ENCODE data around the gene ZNF318.
"Not testable (repeated sequence)": the region's sequence is repeated elsewhere in the genome, so short reads cannot be mapped to it uniquely, and the experiment has no call there.

The ZNF318 gene

DNA sequence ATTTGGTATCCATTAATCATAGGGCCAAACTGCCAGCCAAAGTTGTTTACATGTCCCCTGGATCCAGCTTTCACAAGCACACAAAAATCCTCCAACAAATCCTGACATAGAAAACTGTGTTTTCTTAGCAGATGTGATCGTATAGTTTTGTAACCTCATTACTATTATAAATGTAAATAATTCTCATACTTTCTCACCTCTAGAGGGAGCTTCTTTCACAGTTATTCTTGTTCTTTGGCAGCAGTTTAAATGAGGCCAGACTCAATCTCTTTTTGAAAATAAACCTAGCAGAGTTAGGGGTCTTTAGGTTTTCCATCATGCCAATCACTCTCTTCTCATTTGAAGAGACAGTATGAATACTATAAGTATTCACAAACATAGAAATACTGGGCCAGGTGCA is 17.0 kb upstream of the ZNF318 start:
- DNase-seq, result no peak

DNA sequence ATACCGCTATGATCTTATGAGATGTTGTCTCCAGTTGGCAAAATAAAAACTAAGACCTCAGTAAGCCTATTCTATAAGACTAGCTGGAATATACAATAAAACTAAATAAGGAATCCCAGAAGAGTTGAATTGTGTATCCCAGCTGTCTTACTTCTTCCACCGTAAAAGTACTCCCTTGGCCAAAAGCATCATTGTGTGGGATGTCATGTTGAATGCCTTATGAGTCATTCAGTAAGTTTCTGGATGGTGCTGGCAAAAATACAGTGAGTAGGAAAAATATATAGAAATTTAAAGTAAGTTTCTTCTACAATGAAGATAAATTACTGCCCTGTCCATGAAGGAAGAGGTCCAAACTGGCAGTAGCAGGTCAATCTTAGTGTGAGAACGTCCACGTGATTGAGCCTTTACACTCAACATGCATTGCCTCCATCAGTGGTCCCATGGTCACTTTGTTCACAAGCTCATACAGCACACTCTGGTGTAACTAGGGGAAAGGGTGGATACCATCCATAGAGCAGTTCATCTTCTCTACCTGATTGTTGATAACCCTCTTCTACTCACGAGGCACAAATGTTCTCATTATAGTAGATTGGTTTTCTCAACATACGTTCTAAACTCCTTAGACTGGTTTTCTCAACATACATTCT is 13.7 kb upstream of the ZNF318 start:
- DNase-seq, result no peak

DNA sequence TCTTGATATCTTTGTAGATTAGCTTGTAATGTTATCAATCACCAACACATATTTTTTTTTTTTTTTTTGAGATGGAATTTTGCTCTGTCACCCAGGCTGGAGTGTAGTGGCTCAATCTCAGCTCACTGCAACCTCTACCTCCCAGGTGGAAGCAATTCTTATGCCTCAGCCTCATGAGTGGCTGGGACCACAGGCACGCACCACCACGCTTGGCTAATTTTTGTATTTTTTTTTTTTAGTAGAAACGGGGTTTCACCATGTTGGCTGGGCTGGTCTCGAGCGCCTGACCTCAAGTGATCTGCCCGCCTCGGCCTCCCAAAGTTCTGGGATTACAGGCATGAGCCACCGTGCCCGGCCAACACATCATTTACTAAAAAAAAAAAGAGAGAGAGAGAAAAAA is 11.4 kb upstream of the ZNF318 start:
- DNase-seq, result not testable (repeated sequence)

DNA sequence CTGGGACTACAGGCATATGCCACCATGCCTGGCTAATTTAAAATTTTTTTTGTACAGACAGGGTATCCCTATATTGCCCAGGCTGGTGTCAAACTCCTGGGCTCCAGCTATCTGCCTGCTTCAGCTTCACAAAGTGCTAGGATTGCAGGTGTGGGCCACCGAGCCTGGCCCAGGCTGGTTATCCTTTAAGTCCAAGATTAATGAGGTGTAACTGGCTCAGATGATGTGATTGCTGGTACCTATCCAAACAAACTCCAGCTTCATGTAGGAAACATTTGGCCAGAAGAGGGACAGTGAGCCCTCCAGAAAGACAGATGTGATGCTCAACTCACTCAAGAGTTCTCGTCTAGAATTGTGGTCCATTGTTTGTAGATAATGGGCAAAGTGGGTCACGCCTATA is 9.2 kb upstream of the ZNF318 start:
- DNase-seq, result no peak

DNA sequence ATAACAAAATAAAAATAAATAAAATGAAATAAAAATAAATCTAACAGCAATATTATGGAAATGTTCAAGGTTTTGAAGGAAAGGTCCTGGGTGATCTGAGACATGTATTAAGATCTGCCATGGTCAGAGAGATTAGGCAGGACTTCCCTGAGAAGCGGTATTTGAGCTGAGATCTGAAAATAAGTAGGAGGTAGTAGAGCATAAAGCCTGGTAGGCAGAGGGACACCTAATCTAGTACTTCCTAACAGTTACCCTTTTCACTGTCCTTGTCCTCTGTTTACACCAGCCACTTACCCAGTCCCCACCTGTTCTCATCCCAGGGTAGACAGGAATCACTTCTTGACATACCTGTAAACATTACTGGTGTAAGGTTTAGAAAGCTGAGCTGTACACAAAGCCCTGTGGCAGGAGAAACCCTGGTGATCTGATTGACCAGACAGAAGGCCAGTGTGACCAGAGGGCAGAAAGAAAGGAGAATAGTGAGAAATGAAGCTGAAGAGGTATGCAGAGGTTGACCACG is 8.3 kb upstream of the ZNF318 start:
- no peak for DNase-seq

DNA sequence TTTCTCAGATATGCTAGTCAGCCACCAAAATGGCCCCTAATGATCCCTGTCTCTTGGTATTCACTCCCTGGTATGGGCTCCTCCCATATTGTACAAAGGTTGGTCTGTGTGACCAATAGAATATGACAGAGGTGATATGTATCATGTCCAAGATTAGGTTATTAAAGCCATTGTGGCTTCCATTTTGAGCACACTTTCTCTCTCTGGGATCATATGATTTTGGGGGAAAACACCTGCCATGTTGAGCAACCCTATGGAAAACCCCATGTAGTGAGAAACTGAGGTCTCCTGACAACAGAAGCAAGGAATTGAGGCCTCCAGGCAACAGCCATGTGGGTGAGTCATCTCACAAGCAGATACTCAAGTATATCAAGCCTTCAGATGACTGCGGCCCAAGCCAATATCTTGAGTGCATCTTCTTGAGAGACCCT is 7.1 kb upstream of the ZNF318 start:
- no peak for DNase-seq

DNA sequence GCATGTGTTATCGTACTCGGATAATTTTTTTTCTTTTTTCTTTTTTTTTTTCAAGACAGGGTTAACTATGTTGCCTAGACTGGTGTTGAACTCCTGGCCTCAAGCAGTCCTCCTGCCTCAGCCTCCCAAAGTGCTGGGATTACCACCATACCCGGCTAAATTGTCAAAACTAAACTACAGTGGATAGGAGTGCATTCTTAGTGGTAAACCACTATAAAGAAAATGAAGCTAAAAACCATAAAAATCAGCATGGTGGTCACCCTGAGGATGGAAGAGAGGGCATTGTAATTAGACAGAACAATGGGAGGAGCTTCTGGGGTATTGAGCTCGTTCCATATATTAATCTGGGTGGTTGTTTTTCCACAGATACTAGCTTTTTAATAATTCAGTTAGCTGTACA is 6.2 kb upstream of the ZNF318 start:
- no peak for DNase-seq

DNA sequence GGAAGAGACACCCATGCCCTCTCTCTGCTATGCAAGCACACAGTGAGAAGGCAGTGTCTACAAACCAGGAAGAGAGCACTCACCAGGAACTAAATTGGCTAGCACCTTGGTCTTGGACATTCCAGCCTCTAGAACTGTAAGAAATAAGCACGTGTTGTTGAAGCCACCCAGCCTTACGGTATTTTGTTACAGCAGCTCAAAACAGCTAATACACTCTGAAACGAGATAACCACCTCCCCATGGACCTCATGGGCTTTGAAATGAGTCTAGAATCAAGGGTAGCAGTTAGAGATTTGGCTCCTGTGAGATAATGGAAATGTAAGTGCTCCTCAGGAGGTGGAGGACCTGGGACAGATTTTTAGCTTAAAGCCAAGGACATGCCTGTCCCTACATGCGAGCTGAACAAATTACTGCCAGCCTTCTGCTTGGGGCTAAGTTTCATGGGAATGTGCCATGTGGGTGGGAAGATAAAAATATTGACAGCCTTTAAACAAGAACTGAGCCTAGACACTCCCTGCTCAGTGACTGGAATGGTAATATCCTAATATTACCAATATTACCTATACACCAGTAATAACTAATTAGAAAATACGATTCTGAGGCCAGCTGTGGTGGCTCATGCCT is 3.9 kb upstream of the ZNF318 start:
- no peak for DNase-seq

DNA sequence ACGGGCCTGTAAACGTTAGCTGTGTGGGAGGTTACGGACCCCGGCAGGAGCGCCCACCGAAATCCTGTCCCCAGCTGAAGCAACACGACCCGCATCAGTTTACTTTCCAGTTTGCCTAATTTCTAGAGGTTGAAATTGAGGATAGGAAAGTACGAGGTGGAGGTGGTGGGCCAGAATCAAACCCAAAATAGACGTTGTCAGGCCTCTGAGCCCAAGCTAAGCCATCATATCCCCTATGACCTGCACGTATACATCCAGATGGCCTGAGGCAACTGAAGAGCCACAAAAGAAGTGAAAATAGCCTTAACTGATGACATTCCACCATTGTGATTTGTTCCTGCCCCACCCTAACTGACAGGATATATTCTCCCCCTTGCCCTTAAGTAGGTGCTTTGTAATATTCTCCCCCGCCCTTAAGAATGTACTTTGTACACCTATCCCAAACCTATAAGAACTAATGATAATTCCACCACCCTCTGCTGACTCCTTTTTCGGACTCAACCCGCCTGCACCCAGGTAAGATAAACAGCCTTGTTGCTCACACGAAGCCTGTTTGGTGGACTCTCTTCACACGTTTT is 645 bp upstream of the ZNF318 start:
- DNase-seq, result not testable (repeated sequence)

DNA sequence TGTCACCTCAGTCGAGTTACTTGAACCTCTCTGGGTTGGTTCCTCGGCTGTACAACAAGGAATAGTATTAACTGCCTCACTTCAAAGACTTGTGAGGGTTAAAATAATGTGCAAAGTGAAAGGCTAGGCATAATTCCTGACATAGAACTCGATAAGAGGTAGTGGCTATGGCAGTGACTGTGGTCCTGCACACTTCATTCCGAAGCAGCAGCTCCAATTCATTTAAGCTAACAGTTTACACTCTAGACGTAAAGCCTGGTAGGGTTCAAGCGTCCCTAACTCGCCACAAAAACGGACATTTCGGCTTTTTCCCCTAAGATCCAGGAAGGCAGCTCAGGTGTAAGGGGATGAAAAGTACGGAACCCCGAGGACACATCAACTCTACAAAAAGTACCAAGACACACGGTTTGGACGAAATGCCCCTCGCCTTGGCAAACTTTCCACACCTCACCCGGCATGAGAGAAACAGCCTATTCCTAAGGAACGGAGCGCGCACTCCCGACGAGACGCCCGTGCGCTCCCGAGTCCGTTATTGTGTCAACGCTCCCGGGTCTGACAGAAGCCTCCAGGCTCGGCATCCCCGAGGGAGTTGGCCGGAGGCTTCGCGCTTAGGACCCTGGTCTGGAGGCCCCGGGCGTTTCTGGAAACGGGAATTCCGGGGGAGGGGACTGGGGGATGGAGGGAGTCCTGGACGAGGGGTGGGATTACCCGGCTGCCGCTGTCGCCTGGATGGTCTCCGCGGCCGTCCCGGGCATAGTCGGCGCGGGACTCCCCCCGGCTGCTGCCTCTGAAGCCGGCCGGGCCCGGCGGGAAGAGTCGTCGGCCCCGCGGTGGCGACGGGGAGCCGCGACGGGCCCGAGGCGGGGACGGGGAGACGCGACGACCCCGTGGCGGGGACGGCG is 937 bp downstream of the ZNF318 start:
- DNase-seq, result peak; percentile 46

DNA sequence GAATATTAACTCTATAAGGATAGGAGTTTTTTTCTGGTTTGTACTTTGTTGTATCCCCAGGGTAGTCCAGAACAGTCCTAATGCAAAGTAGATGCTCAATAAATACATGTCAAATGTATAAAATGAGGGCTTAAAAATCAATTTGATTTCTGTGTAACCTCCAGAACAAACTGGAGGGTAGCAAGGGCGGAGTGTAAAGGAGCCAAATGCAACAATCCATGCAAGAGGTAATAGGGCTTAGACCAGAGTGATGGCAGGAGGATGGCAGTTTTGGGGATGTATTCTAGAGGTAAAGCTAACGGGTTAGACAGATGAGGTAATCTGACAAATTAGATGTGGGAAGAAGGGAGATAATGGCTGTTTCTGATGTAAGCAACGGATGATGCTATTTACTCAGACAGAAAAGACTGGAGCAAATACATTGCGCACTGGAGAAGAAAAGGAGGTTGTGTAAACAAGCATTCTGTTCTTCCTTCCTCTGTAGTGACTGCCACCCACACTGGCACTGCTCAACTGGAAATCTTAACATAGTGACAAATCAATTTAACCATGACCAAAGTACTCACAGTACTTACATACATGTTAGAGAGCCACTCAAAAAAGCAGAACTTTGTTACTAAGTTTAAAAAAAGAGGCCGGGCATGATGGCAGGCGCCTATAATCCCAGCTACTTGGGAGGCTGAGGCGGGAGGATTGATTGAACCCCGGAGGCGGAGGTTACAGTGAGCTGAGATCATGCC is 2.0 kb downstream of the ZNF318 start:
- DNase-seq, result no peak

DNA sequence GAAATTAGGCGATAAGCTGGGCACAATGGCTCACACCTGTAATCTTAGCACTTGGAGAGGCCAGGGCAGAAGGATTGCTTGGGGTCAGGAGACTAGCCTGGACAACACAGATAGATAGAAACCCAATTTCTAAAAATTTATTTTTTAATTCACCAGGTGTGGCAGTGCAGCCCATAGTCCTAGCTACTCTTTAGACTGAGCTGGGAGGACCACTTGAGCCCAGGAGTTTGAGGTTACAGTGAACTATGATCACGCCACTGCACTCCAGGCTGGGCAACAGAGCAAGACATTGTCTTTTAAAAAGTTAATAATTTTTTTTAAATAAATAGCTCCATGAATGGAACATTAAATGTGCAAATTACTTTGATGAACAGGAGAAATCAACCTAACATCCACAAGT is 8.2 kb downstream of the ZNF318 start:
- no peak for DNase-seq

DNA sequence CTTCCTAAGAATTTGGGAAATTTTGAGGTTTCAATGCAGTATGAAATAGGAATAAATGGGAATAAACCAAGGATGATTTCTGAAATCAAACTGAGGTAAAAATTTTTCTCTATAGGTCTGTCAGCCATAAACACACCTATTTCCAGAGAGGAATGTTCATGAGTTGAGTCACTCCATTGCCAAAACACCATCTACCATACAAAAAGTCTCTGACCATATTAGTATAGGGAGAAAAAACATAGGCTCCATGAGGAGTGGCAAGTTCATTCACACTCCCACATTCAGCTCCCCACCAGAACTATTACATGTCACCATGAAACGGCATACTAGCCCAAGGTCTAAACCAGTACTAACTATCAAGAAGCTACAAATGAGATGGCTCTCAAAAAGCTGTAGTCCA is 9.6 kb downstream of the ZNF318 start:
- DNase-seq, result no peak

DNA sequence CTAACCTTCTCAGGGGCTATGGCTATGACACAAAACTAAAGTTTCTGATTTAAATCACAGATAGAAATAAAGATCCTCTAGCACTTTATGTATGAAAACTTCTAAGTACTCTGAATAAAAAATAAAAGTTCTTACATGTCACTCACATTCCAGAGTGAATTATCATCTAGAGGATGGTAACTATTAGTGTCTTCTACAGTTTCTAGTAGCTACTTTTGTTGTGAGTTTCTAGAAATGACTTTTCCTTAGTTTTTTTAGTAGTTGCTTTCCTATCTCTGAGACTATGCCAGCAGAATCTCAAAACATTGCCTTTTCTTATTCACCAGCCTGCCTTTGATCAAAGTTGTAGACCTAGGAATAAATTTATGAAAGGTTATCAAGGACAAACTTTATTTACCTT is 10.1 kb downstream of the ZNF318 start:
- no peak for DNase-seq

DNA sequence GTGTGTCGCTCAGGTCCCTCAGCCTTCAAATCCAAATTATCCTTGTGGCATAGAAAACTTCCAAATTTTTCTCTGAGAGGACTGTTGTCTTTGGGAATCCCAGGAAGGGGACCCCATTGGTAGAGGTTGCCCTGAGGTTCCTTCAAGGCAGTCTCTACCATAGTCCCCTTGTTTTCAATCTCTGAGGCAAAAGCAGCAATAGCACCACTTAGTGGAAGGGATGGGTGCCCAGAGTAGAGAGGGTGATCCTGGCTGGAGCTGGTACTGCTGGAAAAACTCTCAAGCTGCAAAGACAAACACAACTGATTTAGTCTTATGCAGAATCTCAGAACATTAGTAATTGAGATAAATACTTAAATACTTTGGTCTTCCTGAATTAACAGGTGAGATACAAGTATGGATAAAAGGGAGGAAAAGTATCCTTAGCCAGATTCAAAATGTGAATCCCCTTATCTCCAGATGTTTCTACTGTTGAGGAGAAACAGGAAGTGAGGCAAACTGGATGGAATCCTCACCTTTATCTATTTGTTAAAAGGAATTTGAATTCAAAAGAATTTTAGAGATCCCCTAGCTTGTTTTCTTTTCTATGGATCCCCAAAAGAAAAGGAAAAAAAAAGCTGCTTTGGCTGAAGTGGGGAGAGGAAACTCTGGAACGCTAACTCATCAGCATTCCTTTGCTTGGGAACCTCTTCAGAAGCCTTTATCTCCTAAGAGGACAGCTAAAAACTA is 13.4 kb downstream of the ZNF318 start:
- no peak for DNase-seq

DNA sequence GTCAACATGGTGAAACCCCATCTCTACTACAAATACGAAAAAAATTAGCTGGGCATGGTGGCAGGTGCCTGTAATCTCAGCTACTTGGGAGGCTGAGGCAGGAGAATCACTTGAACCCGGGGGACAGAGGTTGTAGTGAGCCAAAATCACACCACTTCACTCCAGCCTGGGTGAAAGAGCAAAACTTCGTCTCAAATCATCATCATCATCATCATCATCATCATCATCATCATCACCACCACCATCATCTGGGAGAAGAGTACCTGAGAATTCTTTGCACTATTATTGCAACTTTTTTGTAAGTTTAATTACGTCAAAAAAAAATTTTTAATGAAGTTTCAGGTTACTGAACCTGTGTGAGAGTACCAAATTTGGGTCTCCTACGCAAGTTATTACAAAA is 17.5 kb downstream of the ZNF318 start:
- DNase-seq, result not testable (repeated sequence)

DNA sequence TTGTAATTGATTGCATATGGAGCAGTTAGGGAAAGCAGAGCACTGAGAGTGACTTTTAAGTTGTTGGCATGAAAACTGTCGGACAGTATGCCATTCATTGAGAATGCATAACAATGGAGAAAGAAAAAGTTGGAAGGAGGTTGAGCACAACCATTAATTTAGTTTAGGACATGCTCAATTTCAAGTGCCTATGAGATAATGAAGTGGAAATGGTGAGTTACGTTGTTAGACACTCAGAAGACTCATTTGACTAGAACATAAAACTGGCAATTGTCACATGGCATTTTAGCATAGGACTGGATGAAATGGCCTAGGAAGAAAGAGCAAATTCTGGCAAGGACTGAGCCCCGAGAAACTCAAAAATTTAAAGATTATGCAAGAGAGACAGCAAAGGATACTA is 22.0 kb downstream of the ZNF318 start:
- no peak for DNase-seq

DNA sequence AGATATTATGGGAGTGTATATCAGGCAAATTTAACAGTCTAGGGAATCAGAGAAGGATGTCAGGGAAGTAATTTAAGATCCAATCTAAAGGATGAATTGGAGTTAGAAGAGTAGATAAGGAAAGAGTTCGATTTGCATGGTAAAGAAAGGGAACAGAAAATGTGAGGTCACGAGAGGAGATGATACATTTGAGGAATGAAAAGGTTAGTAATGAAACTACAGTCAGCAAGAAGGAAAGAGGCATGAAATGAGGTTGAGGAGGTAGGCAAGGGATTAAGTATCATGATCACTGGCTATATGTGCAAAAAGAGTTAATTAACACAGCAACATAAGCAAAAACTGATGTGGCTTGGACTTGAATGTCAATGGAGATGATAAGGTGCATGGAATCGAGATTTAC is 22.4 kb downstream of the ZNF318 start:
- DNase-seq, result no peak

DNA sequence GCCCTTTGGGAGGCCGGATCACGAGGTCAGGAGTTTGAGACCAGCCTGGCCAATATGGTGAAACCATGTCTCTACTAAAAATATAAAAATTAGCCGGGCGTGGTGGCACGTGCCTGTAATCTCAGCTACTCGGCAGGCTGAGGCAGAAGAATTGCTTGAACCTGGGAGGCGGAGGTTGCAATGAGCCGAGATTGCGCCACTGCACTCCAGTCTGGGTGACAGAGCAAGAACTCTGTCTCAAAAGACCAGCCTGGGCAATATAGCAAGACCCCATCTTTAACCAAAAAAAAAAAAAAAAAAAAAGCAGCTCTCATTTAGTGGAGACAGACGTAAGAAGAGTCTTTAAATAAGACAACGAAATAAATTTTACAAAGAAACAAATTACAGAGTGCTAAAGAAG is 23.2 kb downstream of the ZNF318 start:
- DNase-seq, result not testable (repeated sequence)

DNA sequence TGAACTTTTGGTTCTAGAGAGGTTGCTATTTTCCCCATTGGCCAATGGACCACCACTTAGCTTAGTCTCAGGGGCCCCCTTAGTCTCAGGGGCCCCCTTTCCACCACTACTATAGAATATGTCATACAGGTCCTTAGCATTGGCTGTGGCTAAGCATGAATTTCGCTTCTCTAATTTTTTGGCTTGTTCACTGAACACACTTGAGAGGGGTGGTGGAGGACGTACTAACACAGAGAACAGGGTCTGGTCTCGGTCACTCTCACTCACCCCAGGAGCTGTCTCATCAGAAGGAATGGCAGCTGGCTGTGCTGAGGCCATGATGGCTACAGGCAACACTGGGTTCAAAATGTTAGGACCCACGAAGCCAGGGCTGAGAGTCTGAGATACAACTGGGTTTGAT is 30.3 kb downstream of the ZNF318 start:
- DNase-seq, result no peak

DNA sequence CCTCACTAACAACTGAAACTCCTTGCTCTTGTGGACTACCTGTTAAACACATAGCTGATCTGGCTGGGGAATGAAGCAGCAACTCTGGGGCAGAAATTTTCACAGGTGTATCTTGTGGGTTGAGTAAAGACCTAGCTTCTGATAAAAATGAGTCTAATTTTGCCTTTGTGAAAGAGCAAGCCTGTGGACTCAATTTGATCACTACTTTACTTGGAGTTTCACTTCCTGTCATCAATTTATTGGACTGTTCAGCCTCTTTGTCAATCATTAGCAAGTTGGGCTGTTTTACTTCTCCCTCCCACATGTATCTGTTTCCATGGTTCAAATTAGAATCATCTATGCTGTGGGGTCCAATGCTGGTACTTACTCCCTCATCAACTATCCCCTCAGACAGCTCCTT is 31.2 kb downstream of the ZNF318 start:
- no peak for DNase-seq

DNA sequence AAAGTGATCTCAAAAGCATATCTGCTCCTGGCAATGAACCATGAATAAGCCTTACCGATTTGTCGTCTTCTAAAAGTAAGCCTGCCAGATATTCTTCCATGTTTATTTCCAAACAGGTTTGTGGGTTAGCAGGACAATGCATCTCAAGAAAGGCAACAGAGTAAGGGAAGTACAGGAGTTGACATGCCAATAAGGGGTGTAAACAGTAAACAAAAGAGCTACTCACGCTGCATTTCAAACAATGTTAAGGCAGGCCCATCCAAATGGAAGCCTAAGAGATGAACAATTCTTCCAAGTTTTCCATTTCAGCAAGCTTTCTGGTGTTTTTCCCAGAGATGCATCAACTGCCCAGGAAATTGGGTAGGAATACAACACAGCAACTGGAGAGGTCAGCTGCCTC is 33.1 kb downstream of the ZNF318 start:
- DNase-seq, result no peak
